Activated CD8-positive, alpha-beta memory T cell treated with anti-CD3 and anti-CD28 coated beads, Interleukin-2, amount 10 ng/mL, durations not matched to agents 7 days and 5 days (primary cell): Measurements from ENCODE around the gene BBS9. TPM values are rescaled to one million over a fixed set of nuclear protein-coding genes. Genes with fewer than 3 reads are reported as not detected.

Experiments used
- ATAC-seq: fragments of 150-1000 bp; cut with Tn5 transposase; one replicate; pipeline ENCODE4 v1.10.0; 2021; ENCODE audit warnings: moderate library complexity
- CTCF ChIA-PET: fragments of 350-600 bp; sonication (Branson Sonifier 250); formaldehyde crosslinking; loops from one replicate; lab custom pipeline; 2021; ENCODE audit warnings: antibody characterized with exemption; lab: Charles Lee
- DNase-seq: peaks from one replicate; pipeline ENCODE4 v3.0.0-alpha.2; 2020
- H3K27ac Mint-ChIP-seq: one replicate; pipeline ENCODE4 v1.8.0; 2021; ENCODE audit warnings: mild to moderate bottlenecking, mixed read lengths
- H3K27me3 Mint-ChIP-seq: one replicate; pipeline ENCODE4 v1.8.0; 2021; ENCODE audit warnings: mixed read lengths
- H3K36me3 Mint-ChIP-seq: one replicate; pipeline ENCODE4 v1.8.0; 2021; ENCODE audit warnings: mild to moderate bottlenecking, mixed read lengths
- H3K4me1 Mint-ChIP-seq: one replicate; pipeline ENCODE4 v1.8.0; 2021; ENCODE audit warnings: mixed read lengths
- H3K4me3 Mint-ChIP-seq: one replicate; pipeline ENCODE4 v1.8.0; 2021; ENCODE audit warnings: mild to moderate bottlenecking, moderate library complexity, mixed read lengths
- H3K9me3 Mint-ChIP-seq: one replicate; pipeline ENCODE4 v1.8.0; 2022; ENCODE audit warnings: low read depth, mixed read lengths
- total RNA-seq, 2 experiments: library from RNA; stranded (reverse); gene quantifications; one replicate each; pipeline ENCODE4 v1.2.3, GENCODE V29; 2021

Gene BBS9
- total RNA-seq, 2 experiments from 2014 or later, result 9.8 to 10.2 TPM

- no peaks in the 10 kb centered on the region for H3K36me3 Mint-ChIP-seq
- CTCF ChIA-PET, result no interaction called here
- H3K27me3 Mint-ChIP-seq, result no peaks in the 10 kb centered on the region
- H3K4me1 Mint-ChIP-seq, result no peaks in the 10 kb centered on the region
- H3K4me3 Mint-ChIP-seq, result no peak overlapping the region
- no peaks in the 10 kb centered on the region for H3K9me3 Mint-ChIP-seq
- DNase-seq (no peak), ATAC-seq (no peak)
- H3K27ac Mint-ChIP-seq, result no peak overlapping the region
These were observed 522.7 kb downstream of the BBS9 start for GRCh38 chr7:33651998-33652515.

- no peak for DNase-seq
- H3K36me3 Mint-ChIP-seq, result no peaks in the 10 kb centered on the region
- no peaks in the 10 kb centered on the region for H3K27me3 Mint-ChIP-seq
- no peaks in the 10 kb centered on the region for H3K4me1 Mint-ChIP-seq
- H3K27ac Mint-ChIP-seq, result no peak overlapping the region
- H3K4me3 Mint-ChIP-seq, result no peak overlapping the region
- ATAC-seq, result no peak
- H3K9me3 Mint-ChIP-seq, result no peaks in the 10 kb centered on the region
- CTCF ChIA-PET, result no interaction called here
These were observed 525.3 kb downstream of the BBS9 start for GRCh38 chr7:33654676-33655075.

Other genes starting within 250 kb of the BBS9 start
- 10 to 100 TPM; 30.3 to 38.5 TPM for gene KBTBD2, start 237.8 kb upstream of the BBS9 start, total RNA-seq
- 1 to 10 TPM in 1 of 2 experiments, under 1 TPM in 1; 0.53 to 1.5 TPM for gene FKBP9, start 172.1 kb upstream of the BBS9 start, total RNA-seq
- 10 to 100 TPM; 52.7 to 81.4 TPM for gene NT5C3A, start 66.8 kb upstream of the BBS9 start, total RNA-seq
- gene RP9, start 20.2 kb upstream of the BBS9 start, total RNA-seq, result 10 to 100 TPM; 11.3 to 11.5 TPM